Measurements from ENCODE around the gene RPRD1B.

DNA sequence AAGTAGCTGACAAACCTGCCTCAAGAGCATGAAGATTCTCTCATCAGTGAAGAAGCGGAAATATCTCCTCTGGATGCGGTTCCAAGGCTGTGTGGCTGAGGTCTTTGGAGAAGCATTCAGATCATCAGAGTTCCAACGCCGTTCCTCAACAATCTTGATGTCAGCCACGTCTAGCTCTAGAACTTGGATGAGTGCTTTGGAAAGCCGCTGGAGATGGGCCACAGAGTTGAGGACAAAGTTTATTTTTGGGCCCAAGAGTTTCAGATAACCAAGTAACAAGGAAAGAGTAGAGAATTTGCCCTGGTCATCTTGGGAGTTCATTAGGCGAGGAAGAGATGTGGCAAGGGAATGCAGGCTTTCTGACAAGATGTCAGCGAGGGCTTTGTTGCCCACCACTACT, 21.2 kb upstream of the RPRD1B start:
- no peak for TF ChIP-seq RAD21 (IDR thresholded peaks at IDR 0.05)
- TF ChIP-seq, protein P1, sequence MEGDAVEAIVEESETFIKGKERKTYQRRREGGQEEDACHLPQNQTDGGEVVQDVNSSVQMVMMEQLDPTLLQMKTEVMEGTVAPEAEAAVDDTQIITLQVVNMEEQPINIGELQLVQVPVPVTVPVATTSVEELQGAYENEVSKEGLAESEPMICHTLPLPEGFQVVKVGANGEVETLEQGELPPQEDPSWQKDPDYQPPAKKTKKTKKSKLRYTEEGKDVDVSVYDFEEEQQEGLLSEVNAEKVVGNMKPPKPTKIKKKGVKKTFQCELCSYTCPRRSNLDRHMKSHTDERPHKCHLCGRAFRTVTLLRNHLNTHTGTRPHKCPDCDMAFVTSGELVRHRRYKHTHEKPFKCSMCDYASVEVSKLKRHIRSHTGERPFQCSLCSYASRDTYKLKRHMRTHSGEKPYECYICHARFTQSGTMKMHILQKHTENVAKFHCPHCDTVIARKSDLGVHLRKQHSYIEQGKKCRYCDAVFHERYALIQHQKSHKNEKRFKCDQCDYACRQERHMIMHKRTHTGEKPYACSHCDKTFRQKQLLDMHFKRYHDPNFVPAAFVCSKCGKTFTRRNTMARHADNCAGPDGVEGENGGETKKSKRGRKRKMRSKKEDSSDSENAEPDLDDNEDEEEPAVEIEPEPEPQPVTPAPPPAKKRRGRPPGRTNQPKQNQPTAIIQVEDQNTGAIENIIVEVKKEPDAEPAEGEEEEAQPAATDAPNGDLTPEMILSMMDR (IDR thresholded peaks at IDR 0.05; ENCODE audit: low read depth, low read length, missing input control) = no peak
- TF ChIP-seq, protein P2, sequence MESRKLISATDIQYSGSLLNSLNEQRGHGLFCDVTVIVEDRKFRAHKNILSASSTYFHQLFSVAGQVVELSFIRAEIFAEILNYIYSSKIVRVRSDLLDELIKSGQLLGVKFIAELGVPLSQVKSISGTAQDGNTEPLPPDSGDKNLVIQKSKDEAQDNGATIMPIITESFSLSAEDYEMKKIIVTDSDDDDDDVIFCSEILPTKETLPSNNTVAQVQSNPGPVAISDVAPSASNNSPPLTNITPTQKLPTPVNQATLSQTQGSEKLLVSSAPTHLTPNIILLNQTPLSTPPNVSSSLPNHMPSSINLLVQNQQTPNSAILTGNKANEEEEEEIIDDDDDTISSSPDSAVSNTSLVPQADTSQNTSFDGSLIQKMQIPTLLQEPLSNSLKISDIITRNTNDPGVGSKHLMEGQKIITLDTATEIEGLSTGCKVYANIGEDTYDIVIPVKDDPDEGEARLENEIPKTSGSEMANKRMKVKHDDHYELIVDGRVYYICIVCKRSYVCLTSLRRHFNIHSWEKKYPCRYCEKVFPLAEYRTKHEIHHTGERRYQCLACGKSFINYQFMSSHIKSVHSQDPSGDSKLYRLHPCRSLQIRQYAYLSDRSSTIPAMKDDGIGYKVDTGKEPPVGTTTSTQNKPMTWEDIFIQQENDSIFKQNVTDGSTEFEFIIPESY (IDR thresholded peaks at IDR 0.05) = no peak
- TF ChIP-seq SP1 (IDR thresholded peaks at IDR 0.05) = no peak
- TF ChIP-seq NR2F2 (IDR thresholded peaks at IDR 0.05) = no peak
- TF ChIP-seq, protein P3, sequence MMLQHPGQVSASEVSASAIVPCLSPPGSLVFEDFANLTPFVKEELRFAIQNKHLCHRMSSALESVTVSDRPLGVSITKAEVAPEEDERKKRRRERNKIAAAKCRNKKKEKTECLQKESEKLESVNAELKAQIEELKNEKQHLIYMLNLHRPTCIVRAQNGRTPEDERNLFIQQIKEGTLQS (IDR thresholded peaks at IDR 0.05) = no peak
- TF ChIP-seq, protein P4, sequence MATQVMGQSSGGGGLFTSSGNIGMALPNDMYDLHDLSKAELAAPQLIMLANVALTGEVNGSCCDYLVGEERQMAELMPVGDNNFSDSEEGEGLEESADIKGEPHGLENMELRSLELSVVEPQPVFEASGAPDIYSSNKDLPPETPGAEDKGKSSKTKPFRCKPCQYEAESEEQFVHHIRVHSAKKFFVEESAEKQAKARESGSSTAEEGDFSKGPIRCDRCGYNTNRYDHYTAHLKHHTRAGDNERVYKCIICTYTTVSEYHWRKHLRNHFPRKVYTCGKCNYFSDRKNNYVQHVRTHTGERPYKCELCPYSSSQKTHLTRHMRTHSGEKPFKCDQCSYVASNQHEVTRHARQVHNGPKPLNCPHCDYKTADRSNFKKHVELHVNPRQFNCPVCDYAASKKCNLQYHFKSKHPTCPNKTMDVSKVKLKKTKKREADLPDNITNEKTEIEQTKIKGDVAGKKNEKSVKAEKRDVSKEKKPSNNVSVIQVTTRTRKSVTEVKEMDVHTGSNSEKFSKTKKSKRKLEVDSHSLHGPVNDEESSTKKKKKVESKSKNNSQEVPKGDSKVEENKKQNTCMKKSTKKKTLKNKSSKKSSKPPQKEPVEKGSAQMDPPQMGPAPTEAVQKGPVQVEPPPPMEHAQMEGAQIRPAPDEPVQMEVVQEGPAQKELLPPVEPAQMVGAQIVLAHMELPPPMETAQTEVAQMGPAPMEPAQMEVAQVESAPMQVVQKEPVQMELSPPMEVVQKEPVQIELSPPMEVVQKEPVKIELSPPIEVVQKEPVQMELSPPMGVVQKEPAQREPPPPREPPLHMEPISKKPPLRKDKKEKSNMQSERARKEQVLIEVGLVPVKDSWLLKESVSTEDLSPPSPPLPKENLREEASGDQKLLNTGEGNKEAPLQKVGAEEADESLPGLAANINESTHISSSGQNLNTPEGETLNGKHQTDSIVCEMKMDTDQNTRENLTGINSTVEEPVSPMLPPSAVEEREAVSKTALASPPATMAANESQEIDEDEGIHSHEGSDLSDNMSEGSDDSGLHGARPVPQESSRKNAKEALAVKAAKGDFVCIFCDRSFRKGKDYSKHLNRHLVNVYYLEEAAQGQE (IDR thresholded peaks at IDR 0.05) = no peak
- TF ChIP-seq, protein P5, sequence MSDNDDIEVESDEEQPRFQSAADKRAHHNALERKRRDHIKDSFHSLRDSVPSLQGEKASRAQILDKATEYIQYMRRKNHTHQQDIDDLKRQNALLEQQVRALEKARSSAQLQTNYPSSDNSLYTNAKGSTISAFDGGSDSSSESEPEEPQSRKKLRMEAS (IDR thresholded peaks at IDR 0.05) = no peak
